GM19452 (cell line): ENCODE results near the gene DLG1.
"Not testable (repeated sequence)": the region's sequence is repeated elsewhere in the genome, so short reads cannot be mapped to it uniquely, and the experiment has no call there.

Source experiments
- ATAC-seq: cut with Tn5 transposase; IDR thresholded peaks from one replicate; pipeline ENCODE4 v1.9.1; 2021; ENCODE audit not compliant: unreplicated experiment

Gene DLG1

DNA sequence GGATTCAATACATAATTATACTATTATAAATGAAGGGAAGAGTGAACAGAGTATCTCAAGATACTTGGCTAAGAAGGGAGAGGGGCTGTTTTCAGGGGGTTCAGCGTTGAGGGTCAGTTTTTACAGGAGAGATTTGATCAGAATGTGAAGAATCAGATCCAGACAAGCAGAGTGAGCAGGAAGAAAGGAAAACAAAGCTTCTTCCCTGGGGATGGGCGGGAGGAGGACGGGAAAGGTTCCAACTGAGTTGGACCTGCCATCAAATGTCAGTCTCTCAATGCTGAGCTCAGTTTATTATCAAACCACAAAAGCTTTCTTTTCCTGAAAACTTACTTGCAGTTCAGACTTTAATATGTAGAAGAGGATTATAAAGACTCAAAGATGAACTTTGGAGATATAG is 262.8 kb downstream of the DLG1 start:
- ATAC-seq, result no peak

DNA sequence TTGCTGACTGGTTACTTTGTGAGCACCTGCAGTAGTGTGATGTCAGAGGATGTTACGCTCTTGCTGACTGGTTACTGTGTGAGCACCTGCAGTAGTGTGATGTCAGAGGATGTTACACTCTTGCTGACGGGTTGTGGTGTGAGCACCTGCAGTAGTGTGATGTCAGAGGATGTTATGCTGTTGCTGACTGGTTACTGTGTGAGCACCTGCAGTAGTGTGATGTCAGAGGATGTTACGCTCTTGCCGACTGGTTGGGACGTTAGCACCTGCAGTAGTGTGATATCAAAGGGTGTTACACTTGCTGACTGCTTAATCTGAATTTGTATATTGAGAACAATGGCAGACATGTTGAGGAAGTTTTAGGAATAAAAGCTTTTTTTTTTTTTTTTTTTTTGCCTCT is 263.6 kb downstream of the DLG1 start:
- not testable (repeated sequence) for ATAC-seq

DNA sequence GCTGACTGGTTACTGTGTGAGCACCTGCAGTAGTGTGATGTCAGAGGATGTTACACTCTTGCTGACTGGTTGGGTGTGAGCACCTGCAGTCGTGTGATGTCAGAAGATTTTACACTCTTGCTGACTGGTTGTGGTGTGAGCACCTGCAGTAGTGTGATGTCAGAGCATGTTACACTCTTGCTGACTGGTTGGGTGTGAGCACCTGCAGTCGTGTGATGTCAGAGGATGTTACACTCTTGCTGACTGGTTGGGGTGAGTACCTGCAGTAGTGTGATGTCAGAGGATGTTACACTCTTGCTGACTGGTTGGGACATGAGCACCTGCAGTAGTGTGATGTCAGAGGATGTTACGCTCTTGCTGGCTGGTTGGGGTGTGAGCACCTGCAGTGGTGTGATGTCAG is 264.6 kb downstream of the DLG1 start:
- not testable (repeated sequence) for ATAC-seq

DNA sequence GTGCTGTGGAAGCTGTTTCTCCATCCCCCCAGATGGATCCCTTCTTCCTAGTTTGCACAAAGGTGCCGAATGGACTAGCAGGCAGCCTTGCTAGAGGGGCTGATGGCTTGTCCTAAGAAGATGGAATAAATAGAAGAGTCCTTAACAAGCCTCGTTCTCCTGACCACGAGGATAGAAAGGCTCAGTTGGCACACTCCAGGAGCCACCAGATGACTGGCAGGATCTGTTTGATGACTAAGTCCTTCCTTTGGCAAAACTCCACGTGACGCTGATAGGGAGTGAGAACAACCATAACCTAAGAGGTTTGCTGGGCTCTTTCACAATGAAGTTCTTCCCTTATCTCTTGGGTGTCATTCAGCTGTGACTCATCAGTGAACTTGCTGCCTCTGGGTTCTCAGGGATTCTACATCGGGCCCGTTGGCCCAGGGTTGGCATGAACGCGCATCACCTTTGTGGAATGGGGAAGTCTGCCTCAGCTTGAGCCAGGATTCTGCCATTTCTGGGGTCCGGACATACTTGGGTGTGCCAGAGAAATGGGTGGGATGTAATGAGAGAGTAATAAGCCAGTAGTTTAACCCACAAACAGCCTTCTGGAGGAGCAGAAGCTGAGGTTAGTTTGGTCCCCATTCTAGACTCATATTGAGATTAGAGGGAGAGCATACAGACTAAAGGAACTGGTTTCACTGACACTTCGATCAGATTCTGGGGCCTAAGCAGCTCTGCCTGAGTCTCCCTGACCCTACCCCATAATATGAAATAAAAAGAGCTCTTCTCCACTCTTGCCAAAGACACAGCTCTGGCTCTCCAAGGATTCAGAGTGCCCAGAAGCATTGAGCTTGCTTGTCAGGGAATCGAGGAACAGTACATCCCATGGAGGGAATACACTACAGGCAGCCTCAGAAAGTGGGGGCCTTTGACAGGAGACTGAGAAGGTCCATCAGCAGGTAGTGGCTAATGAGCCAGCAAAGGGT is 266.8 kb downstream of the DLG1 start:
- no peak for ATAC-seq

DNA sequence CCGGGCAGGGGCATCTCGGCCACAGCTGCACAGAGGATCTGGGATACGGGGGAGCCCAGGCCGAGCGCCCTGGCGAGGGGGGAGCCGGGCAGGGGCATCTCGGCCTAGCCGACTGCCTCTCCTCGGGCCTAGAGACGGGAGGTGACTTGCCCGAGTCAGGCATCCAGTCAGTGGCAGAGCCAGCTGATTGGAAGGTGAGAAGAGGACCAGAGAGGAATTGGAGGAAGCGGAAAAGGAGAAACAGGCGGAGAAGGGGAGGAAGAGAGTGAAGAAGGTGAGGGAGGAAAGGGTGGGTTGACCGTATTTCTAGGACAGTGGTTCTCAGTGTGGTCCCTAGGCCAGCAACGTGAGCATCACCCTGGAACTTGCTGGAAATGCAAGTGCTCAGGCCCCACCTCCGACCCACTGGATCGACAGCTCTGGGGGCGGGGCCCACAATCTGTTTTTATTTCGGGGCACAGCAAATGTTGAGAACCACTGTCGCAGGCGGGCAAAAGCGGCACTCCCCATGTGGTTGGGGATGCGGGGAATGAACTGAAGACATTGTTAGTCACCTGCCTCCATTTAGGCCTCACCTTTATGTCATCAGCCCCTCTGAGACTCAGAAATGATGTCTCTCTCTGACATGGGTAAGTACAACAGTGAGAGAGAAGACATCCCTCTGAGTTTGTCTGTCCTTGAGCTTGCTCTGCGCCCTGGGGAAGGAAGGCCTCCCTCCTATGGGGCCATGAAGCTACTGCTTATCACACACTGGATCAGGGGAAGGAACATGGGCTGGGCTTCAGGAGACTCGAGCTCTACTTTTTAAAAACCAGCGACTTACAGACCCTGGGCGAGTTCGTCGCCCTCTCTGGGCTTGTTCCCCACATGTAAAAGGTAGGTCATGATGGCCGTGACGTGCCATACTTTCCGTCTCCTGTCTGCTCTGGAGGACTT is 267.8 kb downstream of the DLG1 start:
- ATAC-seq, result no peak

DNA sequence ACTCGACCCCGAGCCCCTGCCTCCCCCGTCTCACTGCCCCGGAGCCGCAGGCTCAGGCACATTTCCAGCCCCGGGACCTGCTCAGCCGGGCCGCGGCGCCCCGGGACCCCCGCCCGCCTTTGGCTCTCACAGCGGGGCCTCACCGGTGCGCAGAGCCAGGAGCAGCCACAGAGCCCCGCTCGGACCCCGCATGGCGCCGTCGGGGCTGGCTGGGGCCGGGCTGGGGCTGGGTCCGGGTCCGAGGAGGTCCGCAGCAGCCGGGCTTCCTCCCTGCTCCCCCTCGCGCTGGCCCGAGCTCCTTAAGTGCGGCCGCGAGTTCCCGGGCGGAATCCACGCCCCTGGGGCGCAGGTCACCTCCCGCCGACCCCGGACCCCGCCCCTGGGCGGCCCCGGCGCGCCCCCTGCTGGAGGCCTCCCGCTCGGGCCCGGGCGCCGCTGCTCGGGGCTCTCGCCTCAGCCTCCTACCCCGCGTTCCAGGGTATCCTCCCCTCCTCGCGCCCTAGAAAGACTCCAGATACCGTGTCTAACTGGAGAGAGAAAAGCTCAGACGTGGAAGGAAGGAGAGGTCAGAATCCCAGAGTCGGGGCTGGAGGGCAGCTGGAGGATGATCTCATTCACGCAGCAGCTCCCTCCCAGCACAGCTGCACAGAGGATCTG is 268.8 kb downstream of the DLG1 start, which contains the start of gene MELTF:
Gene MELTF, minus strand, starts transcription at position 307 of the 657 bp plus-strand sequence. Its CDS starts 115 bp downstream, at position 192.
- ATAC-seq, result peak; percentile 80

DNA sequence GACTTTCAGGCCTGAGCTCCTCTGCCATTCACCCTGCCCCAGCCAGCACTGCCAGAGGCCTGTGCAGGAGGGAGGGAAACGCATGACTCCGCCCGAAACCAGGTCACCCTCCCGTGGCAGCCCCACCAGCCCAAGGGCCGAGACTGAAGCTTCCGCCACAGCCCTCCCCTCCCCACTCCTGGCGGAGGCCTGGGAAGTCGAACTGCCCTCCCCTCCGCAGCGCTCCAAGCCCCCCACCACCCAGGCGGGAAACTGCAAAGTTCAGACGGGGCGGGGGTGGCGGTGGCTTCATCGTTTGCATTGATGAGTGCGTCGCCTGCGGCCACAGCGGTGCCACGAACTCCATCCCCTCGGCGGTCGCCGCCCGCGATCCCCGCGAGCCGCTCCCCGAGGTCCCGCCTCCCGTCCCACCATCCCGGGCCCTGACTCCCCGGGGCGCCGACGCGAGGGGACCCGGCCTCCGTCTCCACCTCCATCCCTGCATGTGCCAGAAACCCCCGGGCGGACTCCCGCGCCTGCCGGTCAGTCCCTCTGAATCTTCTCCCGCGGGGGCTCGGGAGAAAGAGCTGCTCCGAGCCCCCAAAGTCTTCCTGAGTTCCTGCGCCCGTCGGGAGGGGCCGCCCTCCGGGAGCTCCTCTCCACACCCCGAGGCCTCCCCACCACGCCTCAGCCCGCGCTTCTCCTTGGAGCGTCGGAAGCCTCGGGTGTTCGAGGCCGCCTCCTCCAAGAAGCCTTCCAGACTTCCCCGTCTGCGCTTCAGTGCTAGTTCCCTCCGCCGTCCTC is 269.5 kb downstream of the DLG1 start:
- peak; percentile 38 for ATAC-seq

DNA sequence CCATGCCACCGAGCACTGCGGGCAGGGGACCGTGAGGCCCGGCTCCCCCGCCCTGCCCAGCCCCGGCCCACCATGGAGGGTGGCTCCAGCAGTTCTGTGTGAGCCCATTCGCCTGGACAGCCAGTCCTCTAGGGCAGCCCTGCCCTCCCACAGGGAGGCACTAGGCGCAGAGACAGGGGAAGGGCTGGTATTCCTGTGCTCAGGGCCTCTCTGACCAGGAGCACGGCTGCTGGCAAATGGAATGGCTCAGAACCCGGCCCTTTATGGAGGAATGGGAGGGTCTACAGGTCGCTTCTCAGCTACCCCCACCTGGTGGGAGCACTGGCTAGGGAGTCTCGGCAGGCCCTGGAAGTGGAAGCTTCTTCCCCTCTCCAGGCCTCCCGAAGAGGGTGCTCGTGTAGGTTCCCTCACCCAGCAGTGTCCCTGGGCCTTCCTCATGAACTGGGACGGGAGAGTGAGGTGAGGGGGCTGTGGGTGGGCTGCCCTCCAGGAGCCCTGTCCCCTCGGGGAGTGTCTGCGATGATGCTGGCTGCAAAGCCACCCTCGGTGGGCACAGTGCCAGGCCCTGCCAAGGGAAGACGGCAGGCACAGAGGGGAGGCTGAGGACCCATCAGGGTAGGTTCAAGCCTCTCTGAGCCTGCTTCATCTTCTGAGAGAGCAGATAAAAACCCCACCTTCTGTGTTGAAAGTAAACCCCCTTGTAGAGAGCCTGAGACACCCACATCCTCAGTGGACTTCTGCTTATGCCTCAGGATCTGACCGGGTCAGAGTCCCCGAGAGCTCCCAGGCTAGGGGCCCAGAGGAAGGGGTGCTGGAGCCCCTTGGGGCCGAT is 270.3 kb downstream of the DLG1 start:
- ATAC-seq, result no peak

DNA sequence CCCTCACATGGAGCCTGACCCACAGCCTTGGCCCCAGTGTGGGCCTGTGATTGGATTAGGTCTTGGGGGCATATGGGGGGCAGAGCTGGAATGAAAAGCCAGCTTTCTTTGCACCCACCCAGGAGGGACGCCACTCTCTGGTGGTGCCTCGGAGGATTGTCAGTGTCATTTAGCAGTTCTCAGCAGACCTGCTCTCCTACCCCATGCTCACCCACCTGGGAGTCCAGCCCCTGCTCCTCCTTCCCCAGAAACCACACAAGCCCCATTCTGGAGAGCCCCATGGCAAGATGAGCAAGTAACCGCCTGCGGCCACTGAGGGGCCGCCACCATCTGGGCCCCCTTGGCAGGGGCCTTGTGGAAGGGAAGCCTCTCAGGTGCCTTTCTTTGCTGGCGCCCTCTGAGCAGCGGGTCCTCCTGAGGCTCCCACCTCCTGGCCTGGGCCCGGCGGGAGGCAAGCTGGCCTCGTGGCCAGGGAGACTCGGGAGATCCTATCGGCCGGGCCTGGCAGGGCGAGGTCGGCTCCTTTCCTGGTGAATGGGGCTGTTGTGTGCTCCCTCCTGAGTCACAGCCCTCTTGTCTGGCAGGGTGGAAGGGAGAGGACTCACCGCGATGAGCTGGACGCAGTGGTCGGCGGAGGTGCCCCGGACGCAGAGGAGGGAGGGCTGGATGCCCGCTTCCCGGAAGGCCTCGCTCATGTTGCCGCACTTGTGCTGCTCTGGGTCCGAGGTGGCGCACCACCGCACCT is 271.1 kb downstream of the DLG1 start:
- no peak for ATAC-seq

DNA sequence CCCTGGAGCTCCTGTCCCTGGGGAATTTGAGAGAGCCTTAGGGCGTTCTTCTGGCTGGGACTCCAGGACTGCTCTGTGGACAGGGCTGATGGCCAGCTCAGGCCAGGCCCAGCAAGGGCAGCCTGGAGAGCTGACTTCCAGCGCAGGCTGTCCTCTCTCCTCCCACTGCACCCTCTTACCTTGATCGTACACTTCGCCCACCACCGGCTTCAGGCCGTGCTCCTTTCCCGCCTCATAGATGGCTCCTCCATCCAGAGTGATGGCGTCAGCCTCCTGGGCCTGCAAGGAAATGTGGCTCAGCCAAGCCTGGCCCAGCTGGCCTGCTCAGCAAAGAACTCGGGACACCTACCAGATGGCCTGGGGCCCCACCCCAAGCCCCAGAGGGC is 271.9 kb downstream of the DLG1 start:
- no peak for ATAC-seq

DNA sequence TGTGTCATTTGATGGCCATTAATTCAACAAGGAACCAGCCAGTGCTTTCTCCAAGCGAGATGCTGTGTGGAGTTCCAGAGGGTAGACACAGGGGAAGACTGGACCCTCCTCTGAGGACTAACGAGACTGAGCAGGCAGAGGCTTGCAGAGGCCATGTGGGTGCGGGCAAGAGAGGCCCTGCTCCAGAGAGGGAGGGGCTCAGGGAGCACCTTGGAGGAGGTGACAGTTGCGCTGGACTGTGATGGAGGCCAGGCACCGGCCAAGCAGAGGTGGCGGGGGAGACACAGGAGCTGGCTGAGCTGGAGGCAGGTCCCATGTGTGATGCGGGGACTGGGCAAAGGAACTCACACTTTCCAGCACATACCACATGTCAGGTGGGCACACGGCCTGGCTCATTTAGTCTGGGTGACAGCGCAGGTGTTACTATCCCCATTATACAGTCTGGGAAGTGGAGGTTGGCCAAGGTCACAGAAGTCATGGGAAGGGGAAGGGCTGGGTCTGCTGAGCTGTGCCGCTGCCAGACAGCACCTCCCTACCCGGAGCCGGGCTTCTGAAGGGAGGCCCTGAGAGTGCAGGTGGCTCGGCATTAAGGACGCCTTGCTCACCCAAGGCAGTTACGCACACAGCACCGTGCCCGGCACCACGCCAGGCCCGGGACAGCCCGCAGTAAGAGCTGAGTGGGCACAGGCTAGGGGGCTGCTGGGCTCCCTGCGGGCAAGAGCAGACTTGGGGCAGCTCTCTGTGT is 272.5 kb downstream of the DLG1 start:
- no peak for ATAC-seq

DNA sequence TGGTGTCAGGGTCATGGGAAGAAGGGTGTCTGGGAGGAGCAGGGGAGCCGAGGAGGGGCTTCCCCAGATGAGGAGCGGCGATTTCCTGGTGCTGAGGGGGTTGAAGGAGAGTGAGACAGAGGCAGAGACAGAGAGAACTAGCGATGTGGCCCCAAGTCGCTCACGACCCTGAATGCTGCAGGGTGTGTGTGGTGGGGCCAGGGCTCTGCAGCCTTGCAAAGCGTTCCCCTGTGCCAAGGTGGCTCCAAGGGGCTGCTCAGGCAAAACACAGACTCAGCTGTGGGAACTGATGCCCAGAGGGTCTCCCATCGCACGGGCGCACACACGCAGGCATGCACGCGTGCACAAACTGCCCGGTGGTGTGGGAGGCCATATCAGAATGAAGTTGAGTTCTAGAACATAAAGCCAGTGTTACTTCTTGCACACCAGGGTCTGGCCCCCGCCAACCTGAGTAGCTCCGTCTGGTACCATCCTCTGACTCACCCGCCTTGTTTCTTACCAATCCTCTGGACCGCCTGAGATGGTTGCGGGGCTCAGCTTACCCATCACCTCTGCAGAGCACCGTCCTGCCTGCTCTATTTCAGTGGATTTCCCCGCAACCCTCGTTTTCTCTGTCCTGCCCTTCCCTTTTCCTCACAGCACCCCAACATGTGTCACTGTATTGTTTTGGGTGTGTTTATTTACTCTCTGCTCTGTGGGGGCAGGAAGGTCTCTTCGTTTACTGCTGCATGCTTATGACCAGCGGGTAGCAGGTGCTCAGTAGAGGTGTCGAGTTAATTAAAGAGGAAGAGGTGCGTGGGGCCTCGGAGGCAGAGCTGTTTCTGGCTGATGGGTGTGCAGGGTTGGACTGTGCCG is 273.3 kb downstream of the DLG1 start:
- no peak for ATAC-seq

DNA sequence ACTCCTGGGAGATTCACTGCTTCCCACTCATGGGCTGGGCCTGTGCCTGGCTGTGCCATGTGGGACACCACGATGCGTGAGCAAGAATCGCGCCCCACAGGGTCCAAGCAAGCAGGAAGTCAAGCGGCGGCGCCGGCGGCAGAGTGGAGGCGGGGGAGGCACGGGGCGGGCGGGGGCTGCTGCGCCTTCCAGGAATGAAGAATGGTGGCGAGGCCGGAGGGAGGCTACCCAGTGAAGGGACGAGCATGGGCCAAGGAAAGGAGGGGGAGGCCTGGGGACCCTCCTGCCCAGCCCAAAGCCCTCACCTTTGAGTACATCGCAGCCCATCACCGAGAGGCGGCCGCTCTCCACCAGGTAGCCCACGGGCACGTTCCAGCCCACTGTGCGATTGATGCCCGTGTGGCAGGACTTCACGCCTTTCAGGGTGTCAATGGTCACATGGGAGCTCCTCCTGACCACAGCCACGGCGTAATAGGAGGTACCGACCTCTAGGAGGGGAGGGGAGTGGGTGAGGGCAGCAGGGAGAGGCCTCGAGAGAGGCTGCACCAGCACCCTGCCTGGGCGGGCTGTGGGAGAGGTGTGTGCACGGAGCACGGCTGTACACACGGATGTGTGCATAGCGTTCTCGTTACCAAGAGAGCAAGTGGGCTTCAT is 274.3 kb downstream of the DLG1 start:
- no peak for ATAC-seq

DNA sequence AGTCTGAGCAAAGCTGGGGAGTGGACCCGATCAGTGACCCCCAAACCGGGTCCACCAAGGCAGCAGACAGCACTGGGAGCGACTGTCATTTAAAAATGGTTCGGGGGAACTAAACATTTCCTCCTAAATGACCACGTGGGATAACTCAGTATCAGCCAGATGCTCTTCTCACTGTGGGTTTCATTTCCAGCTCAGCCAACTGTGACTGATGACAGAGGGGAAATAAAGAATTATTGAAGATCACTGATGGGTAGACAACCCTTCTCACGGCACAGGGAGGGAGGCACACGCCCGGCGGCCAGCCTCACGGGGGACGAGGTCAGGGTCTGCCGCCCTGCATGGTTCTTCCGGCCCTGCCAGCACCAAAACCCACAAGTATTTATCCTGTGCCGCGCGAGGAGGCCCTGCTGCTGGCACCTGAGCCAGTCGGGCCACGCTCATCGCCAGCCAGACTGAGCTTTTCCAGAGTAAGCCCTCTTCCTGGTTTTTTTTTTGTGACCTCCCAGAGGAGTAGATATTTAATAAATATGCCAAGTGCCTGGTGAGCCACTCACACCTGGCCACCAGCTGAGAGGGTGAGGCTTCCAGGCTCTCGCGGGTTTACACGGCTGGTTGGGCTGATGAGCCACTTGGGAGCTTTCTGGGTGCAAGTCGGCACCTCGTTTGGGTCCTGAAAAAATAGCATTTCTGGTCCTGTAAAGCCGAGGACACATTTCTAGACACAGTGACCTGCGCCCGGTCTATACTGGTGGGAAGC is 275.0 kb downstream of the DLG1 start:
- ATAC-seq, result peak; percentile 64

DNA sequence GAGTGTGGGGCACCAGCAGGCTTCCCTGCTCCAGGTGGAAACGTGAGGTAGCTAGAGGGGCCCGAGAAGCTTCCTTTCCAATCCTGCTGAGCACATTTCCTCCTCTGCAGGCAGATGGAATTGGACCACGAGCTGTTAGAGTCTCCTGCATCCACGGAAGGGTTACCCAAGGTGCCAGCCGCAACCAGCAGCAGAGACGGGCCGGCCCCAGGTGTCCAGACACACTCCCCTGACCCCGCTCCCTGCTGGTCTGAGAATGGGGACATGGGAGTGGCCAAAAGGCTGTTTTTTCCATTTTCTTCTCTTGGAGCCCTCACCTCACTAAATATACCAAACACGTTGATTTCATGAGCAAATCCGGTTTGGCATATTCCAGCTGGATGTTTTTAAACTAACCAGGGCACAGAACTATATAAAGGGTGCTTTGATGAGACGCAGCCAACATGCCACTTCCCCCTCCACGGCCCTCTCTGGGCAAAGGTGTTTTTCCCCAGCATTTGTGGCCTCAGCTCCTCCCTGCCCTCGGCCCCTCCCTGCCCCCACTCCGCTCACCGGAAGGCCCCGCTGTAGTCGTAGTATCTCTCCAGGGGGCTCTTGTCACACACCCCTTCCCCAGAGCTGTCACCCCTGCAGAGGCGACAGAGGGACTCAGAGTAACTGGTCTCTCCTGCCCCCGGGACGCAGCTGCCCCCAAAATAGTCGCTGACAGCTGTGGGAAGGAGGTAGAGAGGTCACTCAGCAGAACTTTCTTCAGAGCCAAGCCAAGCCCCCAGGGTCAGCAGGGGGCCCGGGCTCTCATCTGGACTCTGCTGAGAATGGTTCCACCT is 275.8 kb downstream of the DLG1 start:
- ATAC-seq, result no peak
